ENCODE data around the gene MAD1L1. TPM values are rescaled to one million over a fixed set of nuclear protein-coding genes. Genes with fewer than 3 reads are reported as not detected.
"Not testable (repeated sequence)": the region's sequence is repeated elsewhere in the genome, so short reads cannot be mapped to it uniquely, and the experiment has no call there.

Gene MAD1L1
- total and polyA plus RNA-seq, 2 of the 8 experiments (the other 6 are each of a cell fraction or from before 2014, with no cell fraction given) = 40.4 to 44.6 TPM

DNA sequence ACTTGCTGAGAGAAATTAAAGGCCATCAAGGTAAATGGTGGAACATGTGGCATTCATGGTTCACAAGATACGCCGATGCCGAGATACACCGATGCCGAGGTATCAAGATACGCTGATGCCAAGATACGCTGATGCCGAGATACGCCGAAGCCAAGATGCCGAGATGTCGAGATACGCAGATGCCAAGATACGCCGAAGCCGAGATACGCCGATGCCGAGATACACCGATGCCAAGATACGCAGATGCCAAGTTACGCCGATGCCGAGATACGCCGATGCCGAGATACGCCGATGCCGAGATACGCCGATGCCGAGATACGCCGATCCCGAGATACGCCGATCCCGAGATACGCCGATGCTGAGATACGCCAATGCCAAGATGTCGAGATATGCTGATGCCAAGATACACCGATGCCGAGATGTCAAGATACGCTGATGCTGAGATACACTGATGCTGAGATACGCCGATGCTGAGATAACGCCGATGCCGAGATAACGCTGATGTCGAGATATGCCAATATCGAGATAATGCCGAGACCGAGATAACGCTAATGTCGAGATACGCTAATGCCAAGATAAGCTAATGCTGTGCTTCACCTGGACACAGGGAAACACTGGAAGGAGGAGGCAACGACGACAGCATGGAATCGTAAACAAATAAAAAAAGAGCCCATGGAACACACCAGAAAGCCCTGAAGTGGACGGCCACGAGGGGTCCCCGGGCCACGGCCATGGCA lies 172.6 kb downstream of the MAD1L1 start (continued):
- TF ChIP-seq CHD1 (IDR thresholded peaks at IDR 0.05; ENCODE audit: low read depth, low read length) (no peak), CBX5 (IDR thresholded peaks at IDR 0.05; ENCODE audit: low read depth, low read length) (no peak), MAFK (IDR thresholded peaks at IDR 0.05; ENCODE audit: low read depth, low read length) (no peak), TEAD4 (IDR thresholded peaks at IDR 0.05; ENCODE audit: low read depth, low read length) (no peak)
- TF ChIP-seq, protein P1, sequence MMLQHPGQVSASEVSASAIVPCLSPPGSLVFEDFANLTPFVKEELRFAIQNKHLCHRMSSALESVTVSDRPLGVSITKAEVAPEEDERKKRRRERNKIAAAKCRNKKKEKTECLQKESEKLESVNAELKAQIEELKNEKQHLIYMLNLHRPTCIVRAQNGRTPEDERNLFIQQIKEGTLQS (IDR thresholded peaks at IDR 0.05; ENCODE audit: insufficient read depth, low read depth, low read length) = no peak
- TF ChIP-seq, protein P2, sequence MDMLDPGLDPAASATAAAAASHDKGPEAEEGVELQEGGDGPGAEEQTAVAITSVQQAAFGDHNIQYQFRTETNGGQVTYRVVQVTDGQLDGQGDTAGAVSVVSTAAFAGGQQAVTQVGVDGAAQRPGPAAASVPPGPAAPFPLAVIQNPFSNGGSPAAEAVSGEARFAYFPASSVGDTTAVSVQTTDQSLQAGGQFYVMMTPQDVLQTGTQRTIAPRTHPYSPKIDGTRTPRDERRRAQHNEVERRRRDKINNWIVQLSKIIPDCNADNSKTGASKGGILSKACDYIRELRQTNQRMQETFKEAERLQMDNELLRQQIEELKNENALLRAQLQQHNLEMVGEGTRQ (IDR thresholded peaks at IDR 0.05; ENCODE audit: low read length) = no peak

DNA sequence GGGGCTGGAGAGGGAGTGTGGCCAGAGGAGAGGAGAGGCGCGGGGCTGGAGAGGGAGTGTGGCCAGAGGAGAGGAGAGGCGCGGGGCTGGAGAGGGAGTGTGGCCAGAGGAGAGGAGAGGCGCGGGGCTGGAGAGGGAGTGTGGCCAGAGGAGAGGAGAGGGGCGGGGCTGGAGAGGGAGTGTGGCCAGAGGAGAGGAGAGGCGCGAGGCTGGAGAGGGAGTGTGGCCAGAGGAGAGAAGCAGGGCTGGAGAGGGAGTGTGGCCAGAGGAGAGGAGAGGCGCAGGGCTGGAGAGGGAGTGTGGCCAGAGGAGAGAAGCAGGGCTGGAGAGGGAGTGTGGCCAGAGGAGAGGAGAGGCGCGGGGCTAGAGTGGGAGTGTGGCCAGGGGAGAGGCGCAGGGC lies 174.5 kb downstream of the MAD1L1 start:
- H3K18ac ChIP-seq (ENCODE audit: extremely low read depth, low read length); H2BK15ac ChIP-seq (ENCODE audit: low read length); H3K4me2 ChIP-seq (ENCODE audit: insufficient read depth in 1 of 2, low read depth in 2 of 2, low read length in 2 of 2); H3K14ac ChIP-seq (ENCODE audit: insufficient read length); H2AFZ ChIP-seq (ENCODE audit: low read length); FAIRE-seq; H4K8ac ChIP-seq (ENCODE audit: extremely low read depth, insufficient read depth, low read length); H3K56ac ChIP-seq (replicated peaks; ENCODE audit: insufficient read length, low read depth, low read length); POLR2A ChIA-PET (ENCODE audit: partially characterized antibody); H2AK5ac ChIP-seq (ENCODE audit: low read depth, low read length); H3K9ac ChIP-seq (replicated peaks in 1 of 4; ENCODE audit: extremely low read depth in 1 of 4, low read depth in 3 of 4, low read length in 3 of 4); H3K27me3 ChIP-seq (replicated peaks in 1 of 4; ENCODE audit: control insufficient read depth in 3 of 4, extremely low read depth in 1 of 4, insufficient read depth in 3 of 4, low read length in 3 of 4); H3K4ac ChIP-seq (replicated peaks; ENCODE audit: insufficient read length, low read depth, low read length); H2BK20ac ChIP-seq (ENCODE audit: low read length); H3K4me3 ChIP-seq (ENCODE audit: extremely low read depth in 1 of 4, insufficient read depth in 2 of 4, low read depth in 3 of 4, low read length in 4 of 4); H3K79me1 ChIP-seq (ENCODE audit: low read depth, low read length); H2BK5ac ChIP-seq (ENCODE audit: low read depth, low read length); H3K79me2 ChIP-seq (ENCODE audit: control insufficient read depth in 1 of 2, insufficient read depth in 2 of 2, low read length in 2 of 2); H4K20me1 ChIP-seq (replicated peaks in 1 of 2; ENCODE audit: control insufficient read depth in 1 of 2, insufficient read depth in 2 of 2, low read length in 2 of 2); H3K4me1 ChIP-seq (replicated peaks in 1 of 4; ENCODE audit: control insufficient read depth in 3 of 4, insufficient read depth in 4 of 4, low read length in 3 of 4); H2BK120ac ChIP-seq (replicated peaks; ENCODE audit: low read depth, low read length); H3K23ac ChIP-seq (ENCODE audit: insufficient read length); H2BK12ac ChIP-seq (ENCODE audit: low read depth, low read length); CTCF ChIA-PET (ENCODE audit: partially characterized antibody); H3K27ac ChIP-seq (ENCODE audit: low read depth, low read length); H3K23me2 ChIP-seq (ENCODE audit: low read depth, low read length); H4K5ac ChIP-seq (ENCODE audit: insufficient read length, low read depth, low read length); DNase-seq (ENCODE audit: low read depth in 1 of 2, low spot score in 2 of 2); H4K91ac ChIP-seq (replicated peaks; ENCODE audit: insufficient read length, low read length): not testable (repeated sequence)
- H3K36me3 ChIP-seq (ENCODE audit: control insufficient read depth in 2 of 4, insufficient read depth in 4 of 4, low read length in 3 of 4) = peaks cover 0 to 11% (median 4%) of the 10 kb centered on the region in 4 experiments; a peak in 4 of 8 replicates
- WGBS, 2 experiments (ENCODE audit: extremely low coverage in 1 of 2, insufficient coverage in 1 of 2, insufficient read length in 1 of 2, insufficient replicate concordance in 2 of 2, low coverage in 1 of 2, low lambda C conversion rate in 2 of 2, missing lambda C conversion rate in 1 of 2) = 77% methylated on average over 3 of the region's 13 CpGs; no CpG with 5 or more reads in 1 of the 2 experiments
- peaks cover 15 to 20% of the 10 kb centered on the region in 2 experiments for H3K9me3 ChIP-seq (ENCODE audit: insufficient read depth in 2 of 2, low read depth in 1 of 2, low read length in 1 of 2)
